Panc1 (cell line): Measurements from ENCODE around the gene SUGCT.

Experiments used
- CTCF ChIP-seq: fragments of 450-650 bp; IDR thresholded peaks from 2 replicates; pipeline ENCODE4 v1.5.1; 2017; ENCODE audit warnings: mild to moderate bottlenecking
- POLR2AphosphoS5 ChIP-seq: IDR thresholded peaks from 2 replicates; pipeline ENCODE4 v1.6.1; 2012; ENCODE audit warnings: mild to moderate bottlenecking, low read depth, low read length, moderate library complexity
- REST ChIP-seq, 2 experiments: IDR thresholded peaks; 2 replicates each; pipeline ENCODE4 v1.6.1; 2011 to 2012; ENCODE audit warnings: low read depth in 2 of 2, control low read depth in 1 of 2, low read length in 1 of 2, mild to moderate bottlenecking in 1 of 2, moderate library complexity in 1 of 2; ENCODE audit not compliant: insufficient read depth in 1 of 2
- SIN3A ChIP-seq: IDR thresholded peaks from 2 replicates; pipeline ENCODE4 v1.6.1; 2012; ENCODE audit warnings: low read depth, mild to moderate bottlenecking, low read length, moderate library complexity, borderline replicate concordance; ENCODE audit not compliant: insufficient read depth

- TF ChIP-seq CTCF, result no peak
- TF ChIP-seq SIN3A, result no peak
- TF ChIP-seq POLR2AphosphoS5, result no peak
- TF ChIP-seq REST (IDR thresholded peaks at IDR 0.05; ENCODE audit: insufficient read depth in 1 of 2, low read depth in 2 of 2, low read length in 1 of 2), result no peak
Measured at GRCh38 chr7:40542982-40543741, 408.4 kb downstream of the SUGCT start.
